Endothelial cell of umbilical vein (primary cell): ENCODE measurements around the gene ALOX5AP.

ENCODE experiments used
- CTCF ChIP-seq, 2 donors: IDR thresholded peaks; 1 replicate in 1 of 2; 2 replicates in 1 of 2; pipeline ENCODE4 v1.5.1; 2011; ENCODE audit warnings: low read length in 2 of 2, mild to moderate bottlenecking in 2 of 2, moderate library complexity in 2 of 2, control low read depth in 1 of 2, inconsistent platforms in 1 of 2, low read depth in 1 of 2; ENCODE audit not compliant: insufficient read depth in 1 of 2; ENCODE audit errors: extremely low read depth in 1 of 2
- EZH2 ChIP-seq: IDR thresholded peaks from 2 replicates; pipeline ENCODE4 v1.6.1; 2012; ENCODE audit warnings: borderline replicate concordance, low read depth, mild to moderate bottlenecking, moderate library complexity, low read length, inconsistent platforms; ENCODE audit not compliant: severe bottlenecking
- FOS ChIP-seq: IDR thresholded peaks from 2 replicates; pipeline ENCODE4 v1.6.1; 2011; ENCODE audit warnings: mild to moderate bottlenecking, low read length, moderate library complexity, borderline replicate concordance; ENCODE audit not compliant: insufficient read depth
- JUN ChIP-seq: IDR thresholded peaks from 2 replicates; pipeline ENCODE4 v1.6.1; 2011; ENCODE audit warnings: borderline replicate concordance, low read depth; ENCODE audit not compliant: insufficient read length, insufficient read depth
- POLR2A ChIP-seq: IDR thresholded peaks from 2 replicates; pipeline ENCODE4 v1.6.1; 2012; ENCODE audit warnings: low read depth, mild to moderate bottlenecking, control low read depth, low read length

GRCh38 chr13:30685987-30686386 lies 49.4 kb upstream of the ALOX5AP start:
- TF ChIP-seq CTCF (IDR thresholded peaks at IDR 0.05; ENCODE audit: extremely low read depth in 1 of 2, insufficient read depth in 1 of 2, low read depth in 1 of 2, low read length in 2 of 2) (no peak), POLR2A (no peak), JUN (no peak), EZH2 (no peak), FOS (no peak)
